ENCODE data around the gene PRRT3.

DNA sequence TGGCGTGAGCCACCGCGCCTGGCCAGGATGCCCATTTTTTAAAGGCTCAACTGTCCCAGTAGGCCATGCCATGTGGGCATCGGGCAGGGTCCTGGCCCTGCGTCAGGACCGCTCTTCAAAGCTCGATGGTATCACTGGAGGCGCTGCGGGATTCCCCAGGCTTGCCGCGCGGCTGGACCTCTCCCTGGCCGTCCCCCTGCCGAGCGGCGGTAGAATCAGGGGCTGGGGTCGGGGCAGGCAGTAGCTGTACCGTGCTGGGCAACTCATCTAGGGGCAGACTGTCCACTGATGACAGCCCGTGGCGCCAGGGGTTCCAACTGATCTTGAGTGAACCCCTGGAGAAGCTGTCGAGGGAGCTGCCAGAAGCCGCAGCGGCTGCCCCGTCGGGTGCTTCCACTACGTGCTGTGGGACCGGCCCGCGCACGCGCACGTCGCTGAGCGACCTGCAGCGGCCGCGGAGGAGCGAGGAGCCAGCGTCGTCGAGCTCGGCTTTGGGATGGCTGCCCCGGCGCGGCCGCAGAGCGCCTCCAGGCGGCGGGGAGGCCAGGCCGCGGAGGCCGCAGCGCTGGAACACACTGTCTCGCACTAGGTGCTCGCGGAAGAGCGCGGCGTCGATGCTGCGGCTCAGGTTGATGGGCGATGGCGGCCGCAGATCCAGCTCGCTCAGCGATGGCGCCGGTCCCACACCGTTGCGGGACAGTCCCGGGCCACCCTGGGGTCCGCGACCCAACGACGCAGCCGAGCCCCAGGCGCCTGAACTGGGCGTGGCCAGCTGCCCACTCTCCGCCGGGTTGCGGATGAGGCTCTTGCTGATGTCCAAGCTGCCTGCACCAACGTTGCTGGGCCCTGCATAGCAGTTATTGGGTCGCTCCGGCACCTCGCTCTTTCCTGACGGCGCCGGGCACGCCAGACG lies 5.8 kb downstream of the PRRT3 start:
- TF ChIP-seq, protein P1, sequence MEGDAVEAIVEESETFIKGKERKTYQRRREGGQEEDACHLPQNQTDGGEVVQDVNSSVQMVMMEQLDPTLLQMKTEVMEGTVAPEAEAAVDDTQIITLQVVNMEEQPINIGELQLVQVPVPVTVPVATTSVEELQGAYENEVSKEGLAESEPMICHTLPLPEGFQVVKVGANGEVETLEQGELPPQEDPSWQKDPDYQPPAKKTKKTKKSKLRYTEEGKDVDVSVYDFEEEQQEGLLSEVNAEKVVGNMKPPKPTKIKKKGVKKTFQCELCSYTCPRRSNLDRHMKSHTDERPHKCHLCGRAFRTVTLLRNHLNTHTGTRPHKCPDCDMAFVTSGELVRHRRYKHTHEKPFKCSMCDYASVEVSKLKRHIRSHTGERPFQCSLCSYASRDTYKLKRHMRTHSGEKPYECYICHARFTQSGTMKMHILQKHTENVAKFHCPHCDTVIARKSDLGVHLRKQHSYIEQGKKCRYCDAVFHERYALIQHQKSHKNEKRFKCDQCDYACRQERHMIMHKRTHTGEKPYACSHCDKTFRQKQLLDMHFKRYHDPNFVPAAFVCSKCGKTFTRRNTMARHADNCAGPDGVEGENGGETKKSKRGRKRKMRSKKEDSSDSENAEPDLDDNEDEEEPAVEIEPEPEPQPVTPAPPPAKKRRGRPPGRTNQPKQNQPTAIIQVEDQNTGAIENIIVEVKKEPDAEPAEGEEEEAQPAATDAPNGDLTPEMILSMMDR (conservative IDR thresholded peaks at IDR 0.05): peak; percentile 71
- no peak for TF ChIP-seq EZH2 (IDR thresholded peaks at IDR 0.05; ENCODE audit: low read depth)

Data from PC-9 (cell line).